ENCODE results near the gene FPR3. TPM values are rescaled to one million over a fixed set of nuclear protein-coding genes. Genes with fewer than 3 reads are reported as not detected.

Gene FPR3
- total and polyA plus RNA-seq, 10 of the 15 experiments (the other 5 are each of a cell fraction or from before 2014, with no cell fraction given), result not detected

- SMC1A ChIA-PET (ENCODE audit: uncharacterized antibody, unreplicated experiment), result no interaction called here
- RAD21 ChIA-PET (ENCODE audit: unreplicated experiment), result no interaction called here
Measured at GRCh38 chr19:51802775-51803174, 7.8 kb downstream of the FPR3 start.

GRCh38 chr19:51803519-51803918, 8.6 kb downstream of the FPR3 start:
- WGBS (ENCODE audit: insufficient coverage, insufficient replicate concordance, low lambda C conversion rate, missing lambda C conversion rate), result 30% methylated on average over 4 of the region's 4 CpGs
- FAIRE-seq, result no peak
- intact Hi-C loops (cut with micrococcal nuclease; ENCODE audit: unreplicated experiment) (no loop called here), in situ Hi-C loops (cut with MboI) (no loop called here)
- ATAC-seq, result no peak
- ChIA-PET CTCF (no interaction called here), SMC1A (ENCODE audit: uncharacterized antibody, unreplicated experiment) (no interaction called here), POLR2A (no interaction called here), RAD21 (ENCODE audit: unreplicated experiment) (no interaction called here)
- Histone ChIP-seq H3K27me3 (replicated peaks in 1 of 2; ENCODE audit: control insufficient read depth in 2 of 2, insufficient read depth in 2 of 2, low read length in 1 of 2) (no peaks in the 10 kb centered on the region), H3K4me3 (no peak overlapping the region), H3K9me3 (replicated peaks; ENCODE audit: control insufficient read depth, insufficient read depth, low read length) (no peaks in the 10 kb centered on the region; the same call in 1 of the 3 replicates), H3K36me3 (ENCODE audit: control insufficient read depth in 2 of 2, insufficient read depth in 2 of 2, low read length in 1 of 2) (no peaks in the 10 kb centered on the region), H3K9ac (ENCODE audit: control insufficient read depth, insufficient read depth, low read length) (no peak overlapping the region), H2AFZ (ENCODE audit: control insufficient read depth, low read depth, low read length) (no peak overlapping the region), H4K20me1 (ENCODE audit: control insufficient read depth, insufficient read depth) (no peaks in the 10 kb centered on the region), H3K4me2 (ENCODE audit: control insufficient read depth, insufficient read depth) (no peak overlapping the region), H3K4me1 (ENCODE audit: control insufficient read depth, insufficient read depth, low read length) (no peaks in the 10 kb centered on the region), H3K27ac (ENCODE audit: control insufficient read depth, insufficient read depth) (no peak overlapping the region), H3K79me2 (ENCODE audit: control insufficient read depth, insufficient read depth, low read length) (no peaks in the 10 kb centered on the region)
- DNase-seq (ENCODE audit: low read depth, low spot score), result no peak
- no TSS peak for BruUV-seq (replicated peaks)
- TF ChIP-seq FOXK2 (IDR thresholded peaks at IDR 0.05) (no peak), CEBPB (IDR thresholded peaks at IDR 0.05; ENCODE audit: borderline replicate concordance in 1 of 2, low read depth in 2 of 2, low read length in 2 of 2) (no peak), GATAD2B (conservative IDR thresholded peaks at IDR 0.05; ENCODE audit: low read depth) (no peak), MLLT1 (IDR thresholded peaks at IDR 0.05) (no peak), CBFB (IDR thresholded peaks at IDR 0.05; ENCODE audit: low read depth) (no peak), SRF (IDR thresholded peaks at IDR 0.05; ENCODE audit: low read depth in 2 of 2, low read length in 2 of 2) (no peak), ELK1 (IDR thresholded peaks at IDR 0.05; ENCODE audit: low read depth, low read length) (no peak), CBX5 (IDR thresholded peaks at IDR 0.05; ENCODE audit: low read depth) (no peak), SMARCA5 (IDR thresholded peaks at IDR 0.05) (no peak), NFXL1 (IDR thresholded peaks at IDR 0.05; ENCODE audit: borderline replicate concordance) (no peak), ESRRA (IDR thresholded peaks at IDR 0.05; ENCODE audit: low read length) (no peak)

More at GRCh38 chr19:51802775-51803174, 7.8 kb downstream of the FPR3 start:
- FAIRE-seq, result no peak
- TF ChIP-seq ZNF622 (IDR thresholded peaks at IDR 0.05) (no peak), SPI1 (IDR thresholded peaks at IDR 0.05; ENCODE audit: borderline replicate concordance, insufficient read depth, low read depth, low read length) (no peak), NBN (IDR thresholded peaks at IDR 0.05) (no peak)
- intact Hi-C loops (cut with micrococcal nuclease; ENCODE audit: unreplicated experiment) (no loop called here), in situ Hi-C loops (cut with MboI) (no loop called here)
- no TSS peak for BruUV-seq (replicated peaks)
- no peak for DNase-seq (ENCODE audit: low read depth, low spot score)
- no peak overlapping the region for H3K9ac ChIP-seq (ENCODE audit: control insufficient read depth, insufficient read depth, low read length)
- no peak overlapping the region for H3K4me2 ChIP-seq (ENCODE audit: control insufficient read depth, insufficient read depth)
- CTCF ChIA-PET, result no interaction called here
- no peak overlapping the region for H3K4me3 ChIP-seq
- H3K9me3 ChIP-seq (replicated peaks; ENCODE audit: control insufficient read depth, insufficient read depth, low read length), result no peaks in the 10 kb centered on the region; the same call in 1 of the 3 replicates
- POLR2A ChIA-PET, result no interaction called here
- H3K4me1 ChIP-seq (ENCODE audit: control insufficient read depth, insufficient read depth, low read length), result no peaks in the 10 kb centered on the region
- H4K20me1 ChIP-seq (ENCODE audit: control insufficient read depth, insufficient read depth), result no peaks in the 10 kb centered on the region
- H3K36me3 ChIP-seq (ENCODE audit: control insufficient read depth in 2 of 2, insufficient read depth in 2 of 2, low read length in 1 of 2), result no peaks in the 10 kb centered on the region
- no peaks in the 10 kb centered on the region for H3K79me2 ChIP-seq (ENCODE audit: control insufficient read depth, insufficient read depth, low read length)
- H2AFZ ChIP-seq (ENCODE audit: control insufficient read depth, low read depth, low read length), result no peak overlapping the region
- no peak for ATAC-seq
- H3K27ac ChIP-seq (ENCODE audit: control insufficient read depth, insufficient read depth), result no peak overlapping the region
- WGBS (ENCODE audit: insufficient coverage, insufficient replicate concordance, low lambda C conversion rate, missing lambda C conversion rate), result 21% methylated on average over 2 of the region's 2 CpGs
- H3K27me3 ChIP-seq (replicated peaks in 1 of 2; ENCODE audit: control insufficient read depth in 2 of 2, insufficient read depth in 2 of 2, low read length in 1 of 2), result no peaks in the 10 kb centered on the region
